ENCODE measurements around the gene MSL3. TPM values are rescaled to one million over a fixed set of nuclear protein-coding genes. Genes with fewer than 3 reads are reported as not detected.

Gene MSL3
- total RNA-seq, 4 donors from 2014 or later: 22.8 to 61.1 (median 35.1) TPM

DNA sequence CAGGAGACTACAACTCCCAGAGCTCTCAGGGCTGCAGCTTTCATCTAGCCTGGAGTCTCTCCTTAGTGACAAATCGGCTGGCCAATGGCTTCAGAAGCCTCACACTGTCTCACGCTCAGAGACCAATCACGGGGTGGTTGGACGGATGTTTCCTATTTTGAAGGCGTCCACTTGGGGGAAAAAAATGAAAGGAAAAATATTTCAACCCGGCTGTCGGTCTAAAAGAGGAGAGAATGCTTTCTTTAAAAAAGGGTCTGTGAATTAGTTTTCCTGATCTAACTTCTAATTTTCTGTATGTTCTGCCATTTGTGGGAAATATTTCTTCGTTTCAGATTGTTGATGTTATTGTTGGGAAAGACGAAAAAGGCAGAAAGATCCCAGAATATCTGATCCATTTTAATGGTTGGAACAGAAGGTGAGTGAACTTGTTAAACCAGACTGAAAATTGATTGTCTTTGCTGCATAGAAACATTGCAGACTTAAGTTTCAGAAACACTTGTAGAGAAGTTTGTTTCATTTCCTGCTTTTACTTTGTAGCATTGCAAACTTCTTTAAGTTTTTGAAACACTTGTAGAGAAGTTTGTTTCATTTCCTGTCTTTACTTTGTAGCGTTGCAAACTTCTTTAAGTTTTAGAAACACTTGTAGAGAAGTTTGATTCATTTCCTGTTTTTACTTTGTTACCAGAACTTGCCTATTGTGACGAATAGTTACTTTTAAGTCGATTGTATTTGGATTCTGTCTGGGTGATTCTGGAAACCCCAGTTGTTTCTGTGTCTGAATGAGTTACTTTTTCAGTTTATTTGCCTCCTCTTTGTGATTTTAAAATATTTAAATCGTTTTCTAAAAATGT is 1.6 kb downstream of the MSL3 start:
- Histone ChIP-seq H3K27ac (peak overlapping the region; percentile 83 to 92 (median 90)), H3K27me3 (no peaks in the 10 kb centered on the region), H3K36me3 (peaks cover 0 to 32% of the 10 kb centered on the region in 2 donors), H3K4me1 (peaks cover 0 to 3% of the 10 kb centered on the region in 2 donors), H3K4me3 (peak overlapping the region; percentile 71 to 82 (median 77)), H3K9me3 (no peaks in the 10 kb centered on the region)
- in situ Hi-C loops (cut with MboI; ENCODE audit: low sequenced_read_pairs in 4 of 4) (loop anchor here (25.0 kb wide), 3 partner anchors 222 to 622 kb away; no protein-coding TSS in a partner anchor), intact Hi-C loops (cut with DNase I; ENCODE audit: low total_unique reads) (loop anchor here (2.0 to 5.0 kb wide), 2 partner anchors 35 to 92 kb away; partner anchors contain the start of gene ARHGAP6)
- TF ChIP-seq POLR2A (IDR thresholded peaks at IDR 0.05) (no peak), CTCF (IDR thresholded peaks at IDR 0.05 in 4 of 5, conservative IDR thresholded peaks at IDR 0.05 in 1 of 5) (peak in 1 of 5 experiments; percentile 23)
- peak; percentile 83 to 88 for DNase-seq
- peak; percentile 90 to 93 for ATAC-seq

DNA sequence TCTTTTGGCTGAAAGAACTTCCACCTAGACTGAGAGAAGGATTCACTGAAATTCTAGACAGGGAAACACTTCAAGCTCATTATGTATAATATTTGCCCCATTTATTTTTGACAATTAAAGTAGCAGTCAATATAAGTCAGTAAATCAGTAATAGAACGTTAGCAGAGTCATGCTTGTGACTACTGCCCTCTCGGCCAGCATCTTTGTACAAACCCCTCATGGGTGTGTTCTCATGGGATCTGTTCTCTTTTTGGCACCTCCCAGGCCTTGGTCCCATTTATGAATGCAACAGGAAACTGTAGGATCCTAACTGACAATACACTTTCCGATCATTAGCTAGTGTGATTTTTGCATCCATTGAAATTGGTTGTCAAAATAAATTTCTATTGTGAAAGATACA is 2.9 kb downstream of the MSL3 start:
- H3K36me3 ChIP-seq: peaks cover 0 to 41% of the 10 kb centered on the region in 2 donors
- TF ChIP-seq POLR2A (IDR thresholded peaks at IDR 0.05): no peak
- TF ChIP-seq CTCF (IDR thresholded peaks at IDR 0.05 in 4 of 5, conservative IDR thresholded peaks at IDR 0.05 in 1 of 5): no peak
- H3K4me3 ChIP-seq: no peak overlapping the region
- DNase-seq (no peak), ATAC-seq (no peak)
- peaks cover 0 to 3% of the 10 kb centered on the region in 2 donors for H3K4me1 ChIP-seq
- in situ Hi-C loops (cut with MboI; ENCODE audit: low sequenced_read_pairs in 4 of 4) (loop anchor here (25.0 kb wide), 3 partner anchors 224 to 624 kb away; no protein-coding TSS in a partner anchor), intact Hi-C loops (cut with DNase I; ENCODE audit: low total_unique reads) (no loop called here)
- no peaks in the 10 kb centered on the region for H3K27me3 ChIP-seq
- H3K27ac ChIP-seq: no peak overlapping the region
- no peaks in the 10 kb centered on the region for H3K9me3 ChIP-seq

DNA sequence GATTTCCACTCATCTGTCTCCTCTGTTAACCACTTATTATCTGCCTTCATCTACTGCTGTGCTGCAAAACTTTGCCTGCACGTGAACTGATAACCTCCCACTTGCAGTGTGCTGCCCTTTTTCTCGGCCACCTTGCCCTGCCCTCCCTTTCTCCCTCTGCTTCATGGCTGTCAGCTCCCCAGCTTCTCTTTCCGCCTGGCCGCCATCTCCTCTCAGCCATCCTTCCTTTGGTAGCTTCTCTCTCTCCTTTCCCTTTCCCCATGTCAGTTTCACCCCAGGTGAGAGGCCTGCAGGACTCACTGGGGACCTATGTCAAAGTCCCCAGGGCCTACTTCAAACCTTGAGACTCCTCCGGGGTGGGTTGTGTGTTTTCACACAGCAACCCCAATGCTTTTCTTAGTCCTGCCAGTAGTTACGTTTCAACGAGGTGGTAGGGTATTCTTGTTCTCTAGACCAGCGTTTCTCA is 6.6 kb downstream of the MSL3 start:
- ATAC-seq: no peak
- in situ Hi-C loops (cut with MboI; ENCODE audit: low sequenced_read_pairs in 4 of 4) (loop anchor here (25.0 kb wide), 3 partner anchors 227 to 627 kb away; no protein-coding TSS in a partner anchor), intact Hi-C loops (cut with DNase I; ENCODE audit: low total_unique reads) (loop anchor here (5.0 kb wide), 1 partner anchor 652 kb away; the partner anchor contains the start of gene HCCS)
- Histone ChIP-seq H3K27me3 (no peaks in the 10 kb centered on the region), H3K4me3 (no peak overlapping the region), H3K9me3 (no peaks in the 10 kb centered on the region), H3K36me3 (peaks cover 0 to 55% of the 10 kb centered on the region in 2 donors), H3K27ac (no peak overlapping the region), H3K4me1 (no peaks in the 10 kb centered on the region)
- no peak for DNase-seq
- TF ChIP-seq POLR2A (IDR thresholded peaks at IDR 0.05): no peak
- no peak for TF ChIP-seq CTCF (IDR thresholded peaks at IDR 0.05 in 4 of 5, conservative IDR thresholded peaks at IDR 0.05 in 1 of 5)

GRCh38 chrX:11765449-11765848 is 7.4 kb downstream of the MSL3 start:
- TF ChIP-seq POLR2A (IDR thresholded peaks at IDR 0.05) (no peak), CTCF (IDR thresholded peaks at IDR 0.05 in 4 of 5, conservative IDR thresholded peaks at IDR 0.05 in 1 of 5) (no peak)
- Histone ChIP-seq H3K36me3 (peaks cover 0 to 55% of the 10 kb centered on the region in 2 donors), H3K4me1 (no peaks in the 10 kb centered on the region), H3K27ac (no peak overlapping the region), H3K4me3 (no peak overlapping the region), H3K27me3 (no peaks in the 10 kb centered on the region), H3K9me3 (no peaks in the 10 kb centered on the region)
- in situ Hi-C loops (cut with MboI; ENCODE audit: low sequenced_read_pairs in 4 of 4) (loop anchor here (25.0 kb wide), 3 partner anchors 228 to 628 kb away; no protein-coding TSS in a partner anchor), intact Hi-C loops (cut with DNase I; ENCODE audit: low total_unique reads) (loop anchor here (5.0 kb wide), 1 partner anchor 653 kb away; the partner anchor contains the start of gene HCCS)
- ATAC-seq: no peak
- DNase-seq: no peak

Measured in gastrocnemius medialis (tissue), 4 donors.